ENCODE results near the gene RUSF1. TPM values are rescaled to one million over a fixed set of nuclear protein-coding genes. Genes with fewer than 3 reads are reported as not detected.

The RUSF1 gene
- total RNA-seq, 2 experiments from 2014 or later, result 53.9 to 60.2 TPM

- Mint-ChIP-seq H3K27me3 (peaks cover 26% of the 10 kb centered on the region), H3K4me3 (peak overlapping the region; percentile 71), H3K36me3 (no peaks in the 10 kb centered on the region), H3K27ac (peak overlapping the region; percentile 65), H3K9me3 (no peaks in the 10 kb centered on the region), H3K4me1 (peaks cover 8% of the 10 kb centered on the region)
- POLR2A ChIA-PET, result interaction anchor here (0.8 to 4.5 kb wide), 6 partner anchors 11 to 236 kb away, joined by 4 to 36 read pairs (median 5); partner anchors contain the start of genes ARMC5 and RUSF1
- ATAC-seq (ENCODE audit: low read depth), result peak; percentile 29
- DNase-seq, result peak; percentile 61
Observed at GRCh38 chr16:31477220-31478216, 30.7 kb downstream of the RUSF1 start.

GRCh38 chr16:31476303-31477219, 31.6 kb downstream of the RUSF1 start:
- H3K9me3 Mint-ChIP-seq, result no peaks in the 10 kb centered on the region
- peaks cover 31% of the 10 kb centered on the region for H3K27me3 Mint-ChIP-seq

GRCh38 chr16:31475946-31476302, 32.3 kb downstream of the RUSF1 start:
- Mint-ChIP-seq H3K4me3 (peak overlapping the region; percentile 88), H3K27me3 (peaks cover 37% of the 10 kb centered on the region), H3K4me1 (peaks cover 10% of the 10 kb centered on the region), H3K9me3 (no peaks in the 10 kb centered on the region), H3K36me3 (no peaks in the 10 kb centered on the region), H3K27ac (peak overlapping the region; percentile 80)
- ATAC-seq (ENCODE audit: low read depth) (no peak), DNase-seq (no peak)
- POLR2A ChIA-PET, result interaction anchor here (1.4 to 4.5 kb wide), 2 partner anchors 15 to 17 kb away, joined by 6 to 36 read pairs; partner anchors contain the start of gene ARMC5

More at GRCh38 chr16:31476303-31477219, 31.6 kb downstream of the RUSF1 start:
- Mint-ChIP-seq H3K27ac (peak overlapping the region; percentile 80), H3K4me3 (peak overlapping the region; percentile 88), H3K36me3 (no peaks in the 10 kb centered on the region), H3K4me1 (peaks cover 10% of the 10 kb centered on the region)
- POLR2A ChIA-PET, result interaction anchor here (0.8 to 4.5 kb wide), 5 partner anchors 12 to 237 kb away, joined by 4 to 36 read pairs (median 5); partner anchors contain the start of gene ARMC5
- DNase-seq (peak; percentile 84), ATAC-seq (ENCODE audit: low read depth) (peak; percentile 87)

DNA sequence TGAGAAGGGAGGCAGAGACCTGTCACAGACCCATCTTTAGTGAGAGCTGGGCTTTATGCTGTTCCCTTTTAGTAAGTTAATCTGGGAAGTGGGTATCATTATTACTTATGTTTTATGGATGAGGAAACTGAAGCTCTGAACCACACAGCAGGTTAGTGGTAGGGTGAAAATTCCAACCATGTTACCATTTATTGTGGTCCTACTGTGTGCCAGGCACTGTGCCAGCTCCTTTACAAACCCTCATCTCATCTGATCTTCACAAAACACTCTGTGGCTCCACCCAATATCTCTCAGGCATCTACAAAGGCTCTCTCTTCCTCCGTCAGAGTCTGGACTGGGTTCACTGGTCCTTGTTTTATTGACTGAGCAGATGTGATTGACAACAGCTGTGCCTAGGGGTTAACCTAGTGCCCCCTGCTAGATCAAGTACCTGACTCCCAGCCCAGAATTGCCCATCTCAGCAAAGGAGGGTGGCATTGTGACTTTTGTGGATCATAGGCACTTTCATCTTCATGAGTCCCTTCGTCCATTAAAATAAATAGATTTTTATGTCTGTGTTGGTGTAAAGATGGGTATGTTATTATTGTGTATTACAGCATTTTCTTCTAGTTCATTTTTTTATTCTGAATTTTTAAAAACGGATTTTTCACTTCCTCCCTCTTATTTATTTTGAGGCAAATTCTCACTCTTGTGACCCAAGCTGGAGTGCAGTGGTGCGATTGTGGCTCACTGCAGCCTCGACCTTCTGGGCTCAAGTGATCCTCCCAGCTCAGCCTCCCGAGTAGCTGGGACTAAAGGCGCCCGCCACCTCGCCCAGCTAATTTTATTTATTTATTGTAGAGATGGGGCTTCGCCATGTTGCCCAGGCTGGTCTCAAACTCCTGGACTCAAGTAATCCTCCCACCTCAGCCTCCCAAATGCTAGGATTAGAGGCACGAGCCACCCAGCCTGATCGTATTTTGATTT, 33.1 kb downstream of the RUSF1 start:
- POLR2A ChIA-PET, result interaction anchor here (1.2 to 4.5 kb wide), 2 partner anchors 15 to 16 kb away, joined by 11 to 36 read pairs; partner anchors contain the start of gene ARMC5
- no peak overlapping the region for H3K4me3 Mint-ChIP-seq

GRCh38 chr16:31474173-31474714, 33.9 kb downstream of the RUSF1 start:
- POLR2A ChIA-PET, result interaction anchor here (1.2 kb wide), 1 partner anchor 14 kb away, joined by 11 read pairs; the partner anchor contains the start of gene ARMC5
- DNase-seq (no peak), ATAC-seq (ENCODE audit: low read depth) (no peak)
- no peaks in the 10 kb centered on the region for H3K9me3 Mint-ChIP-seq
- no peak overlapping the region for H3K27ac Mint-ChIP-seq
- peaks cover 40% of the 10 kb centered on the region for H3K27me3 Mint-ChIP-seq
- peaks cover 10% of the 10 kb centered on the region for H3K4me1 Mint-ChIP-seq
- H3K4me3 Mint-ChIP-seq, result no peak overlapping the region
- H3K36me3 Mint-ChIP-seq, result no peaks in the 10 kb centered on the region

More for the DNA sequence above, 33.1 kb downstream of the RUSF1 start:
- no peak overlapping the region for H3K27ac Mint-ChIP-seq
- no peaks in the 10 kb centered on the region for H3K36me3 Mint-ChIP-seq
- H3K27me3 Mint-ChIP-seq, result peaks cover 40% of the 10 kb centered on the region
- ATAC-seq (ENCODE audit: low read depth) (no peak), DNase-seq (no peak)
- H3K4me1 Mint-ChIP-seq, result peaks cover 10% of the 10 kb centered on the region
- H3K9me3 Mint-ChIP-seq, result no peaks in the 10 kb centered on the region

DNA sequence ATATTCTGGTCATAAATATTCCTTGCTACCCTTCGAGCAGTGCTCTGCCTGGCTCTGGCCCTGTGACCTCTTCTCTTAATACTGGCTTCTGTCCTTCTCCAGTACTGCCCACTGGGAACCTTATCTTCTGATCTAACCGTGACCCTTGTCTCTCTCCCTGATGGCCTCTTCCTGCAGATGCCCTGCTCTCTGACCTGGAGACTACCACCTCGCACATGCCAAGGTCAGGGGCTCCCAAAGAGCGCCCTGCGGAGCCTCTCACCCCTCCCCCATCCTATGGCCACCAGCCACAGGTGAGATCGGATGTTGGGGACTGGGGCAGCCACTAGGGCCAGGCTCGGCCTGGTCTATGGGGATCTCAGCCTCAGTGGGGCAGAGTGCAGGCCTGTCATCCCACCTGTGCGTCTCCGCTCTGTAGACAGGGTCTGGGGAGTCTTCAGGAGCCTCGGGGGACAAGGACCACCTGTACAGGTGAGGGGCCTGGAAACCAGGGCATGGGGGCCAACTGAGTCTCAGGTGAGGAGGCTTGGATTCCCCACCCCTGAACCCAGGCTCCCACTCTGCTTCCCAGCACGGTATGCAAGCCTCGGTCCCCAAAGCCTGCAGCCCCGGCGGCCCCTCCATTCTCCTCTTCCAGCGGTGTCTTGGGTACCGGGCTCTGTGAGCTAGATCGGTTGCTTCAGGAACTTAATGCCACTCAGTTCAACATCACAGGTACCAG, 34.8 kb downstream of the RUSF1 start:
- POLR2A ChIA-PET, result interaction anchor here (1.2 kb wide), 1 partner anchor 13 kb away, joined by 11 read pairs; the partner anchor contains the start of gene ARMC5
- H3K9me3 Mint-ChIP-seq, result no peaks in the 10 kb centered on the region
- peaks cover 10% of the 10 kb centered on the region for H3K4me1 Mint-ChIP-seq
- H3K36me3 Mint-ChIP-seq, result no peaks in the 10 kb centered on the region
- no peak overlapping the region for H3K27ac Mint-ChIP-seq
- peak overlapping the region; percentile 77 for H3K4me3 Mint-ChIP-seq
- peaks cover 40% of the 10 kb centered on the region for H3K27me3 Mint-ChIP-seq
- no peak for DNase-seq
- no peak for ATAC-seq (ENCODE audit: low read depth)

GRCh38 chr16:31472709-31473203, 35.4 kb downstream of the RUSF1 start:
- DNase-seq, result peak; percentile 57
- Mint-ChIP-seq H3K4me1 (peaks cover 14% of the 10 kb centered on the region), H3K27ac (no peak overlapping the region), H3K36me3 (no peaks in the 10 kb centered on the region), H3K9me3 (no peaks in the 10 kb centered on the region), H3K27me3 (peaks cover 40% of the 10 kb centered on the region), H3K4me3 (peak overlapping the region; percentile 77)
- POLR2A ChIA-PET, result no interaction called here
- peak; percentile 41 for ATAC-seq (ENCODE audit: low read depth)

DNA sequence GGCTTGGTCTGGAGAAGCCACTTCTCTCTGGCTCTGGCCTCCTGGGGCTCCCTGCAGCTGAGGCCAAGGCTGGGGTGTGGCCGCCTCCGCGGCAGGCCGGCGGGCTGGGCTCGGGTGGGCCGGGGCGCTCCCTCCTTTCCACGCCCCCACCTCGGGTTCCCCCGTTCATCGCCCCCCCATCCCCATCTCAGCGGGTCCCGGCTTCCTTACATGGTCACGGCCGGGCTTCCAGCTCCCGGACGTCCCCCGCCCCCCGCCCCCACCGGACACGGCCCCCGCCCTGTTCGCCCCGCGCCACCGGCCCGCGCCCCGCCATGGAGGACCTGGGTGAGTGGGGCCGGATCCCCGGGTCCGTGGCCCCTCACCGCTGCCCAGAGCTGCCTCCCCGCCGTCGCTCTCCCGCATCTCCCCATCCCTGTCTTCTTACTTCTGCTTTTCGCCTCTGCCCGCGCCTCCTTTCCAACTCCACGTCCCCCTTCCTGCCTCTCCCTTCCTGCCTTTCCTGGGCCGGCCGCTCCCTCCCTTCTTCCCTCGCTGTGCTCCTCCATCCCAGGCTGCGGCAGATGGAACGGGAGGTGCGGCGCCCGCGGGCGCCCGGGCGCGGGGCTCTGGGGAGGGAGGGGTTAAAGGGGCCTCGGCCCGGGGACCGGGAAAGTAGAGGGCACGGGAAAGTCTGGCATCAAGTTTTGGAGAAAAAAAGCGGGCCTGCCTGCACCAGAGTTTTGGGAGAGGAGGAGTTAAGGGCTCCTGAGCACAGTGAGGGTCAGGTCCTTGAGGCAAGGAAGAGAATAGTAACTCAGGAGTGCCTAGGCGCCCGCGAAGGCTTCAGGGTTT, 36.1 kb downstream of the RUSF1 start, which contains the start of gene TGFB1I1:
Gene TGFB1I1 (plus strand): TSS at position 278 of the 834 bp plus-strand sequence. CDS start 37 bp downstream, at position 315.
- POLR2A ChIA-PET, result interaction anchor here (0.9 kb wide), 1 partner anchor 13 kb away, joined by 3 read pairs; the partner anchor contains the start of gene ARMC5
- H3K27ac Mint-ChIP-seq, result peak within 1 kb of the TSS; percentile 42
- DNase-seq, result no peak

GRCh38 chr16:31471241-31471874, 36.8 kb downstream of the RUSF1 start:
- peaks cover 2% of the 10 kb centered on the region for H3K36me3 Mint-ChIP-seq
- H3K4me1 Mint-ChIP-seq, result peaks cover 23% of the 10 kb centered on the region
- POLR2A ChIA-PET, result interaction anchor here (0.9 kb wide), 1 partner anchor 12 kb away, joined by 3 read pairs; the partner anchor contains the start of gene ARMC5

More for the DNA sequence above, 36.1 kb downstream of the RUSF1 start, which contains the start of gene TGFB1I1:
- peaks cover 40% of the 10 kb centered on the region for H3K27me3 Mint-ChIP-seq
- H3K9me3 Mint-ChIP-seq, result no peaks in the 10 kb centered on the region
- no peak for ATAC-seq (ENCODE audit: low read depth)
- H3K4me3 Mint-ChIP-seq, result peak within 1 kb of the TSS; percentile 77
- H3K4me1 Mint-ChIP-seq, result peaks cover 21% of the 10 kb centered on the region
- no peaks in the 10 kb centered on the region for H3K36me3 Mint-ChIP-seq

GRCh38 chr16:31470615-31471014, 37.6 kb downstream of the RUSF1 start:
- no peak for ATAC-seq (ENCODE audit: low read depth)
- Mint-ChIP-seq H3K4me3 (no peak overlapping the region), H3K27ac (no peak overlapping the region), H3K27me3 (peaks cover 31% of the 10 kb centered on the region), H3K4me1 (peaks cover 21% of the 10 kb centered on the region), H3K9me3 (no peaks in the 10 kb centered on the region), H3K36me3 (peaks cover 4% of the 10 kb centered on the region)
- no peak for DNase-seq
- POLR2A ChIA-PET, result interaction anchor here (0.7 kb wide), 1 partner anchor 49 kb away, joined by 6 read pairs; no protein-coding TSS in a partner anchor

More at GRCh38 chr16:31471241-31471874, 36.8 kb downstream of the RUSF1 start:
- H3K27me3 Mint-ChIP-seq, result peaks cover 36% of the 10 kb centered on the region
- no peaks in the 10 kb centered on the region for H3K9me3 Mint-ChIP-seq
- H3K4me3 Mint-ChIP-seq, result peak overlapping the region; percentile 11
- no peak for DNase-seq
- H3K27ac Mint-ChIP-seq, result no peak overlapping the region
- ATAC-seq (ENCODE audit: low read depth), result no peak
